HG03159 (cell line): ENCODE results near the gene AGER.
"Not testable (repeated sequence)": the region's sequence is repeated elsewhere in the genome, so short reads cannot be mapped to it uniquely, and the experiment has no call there.

Experiments used
- ATAC-seq: cut with Tn5 transposase; IDR thresholded peaks from one replicate; pipeline ENCODE4 v1.9.1; 2021; ENCODE audit warnings: mild to moderate bottlenecking, moderate library complexity; ENCODE audit not compliant: unreplicated experiment

AGER gene

DNA sequence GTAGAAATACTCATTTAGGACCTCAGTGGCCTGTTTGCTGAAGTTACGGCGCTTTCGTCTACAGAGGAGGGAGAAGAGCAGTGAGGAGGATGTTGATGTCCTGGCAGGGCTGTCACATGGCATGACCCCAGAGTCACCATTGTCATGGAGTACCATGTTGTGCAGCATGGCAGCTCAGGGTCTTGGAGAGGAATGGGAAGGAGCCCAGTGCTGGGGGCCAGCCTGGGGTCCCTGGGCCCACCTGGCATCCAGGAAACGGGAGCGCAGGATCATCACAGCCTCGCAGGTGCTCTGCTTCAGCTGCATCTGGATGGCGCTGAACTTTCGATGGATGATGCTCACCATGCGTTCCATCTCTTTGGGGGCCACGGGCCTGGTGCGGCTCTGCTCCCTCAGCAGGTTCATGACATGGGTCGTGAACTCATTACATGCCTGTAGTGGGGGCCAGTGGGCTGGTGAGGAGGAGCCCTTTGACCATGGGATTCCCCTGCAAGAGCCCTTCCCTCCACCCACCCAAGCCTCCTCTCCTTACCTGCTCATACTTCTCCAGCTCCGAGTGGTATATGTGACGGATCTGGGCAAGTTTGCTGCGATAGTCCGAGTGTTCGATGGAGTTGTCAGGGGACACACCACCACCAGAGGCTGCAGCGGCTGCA, 3.8 kb upstream of the AGER start:
- not testable (repeated sequence) for ATAC-seq

DNA sequence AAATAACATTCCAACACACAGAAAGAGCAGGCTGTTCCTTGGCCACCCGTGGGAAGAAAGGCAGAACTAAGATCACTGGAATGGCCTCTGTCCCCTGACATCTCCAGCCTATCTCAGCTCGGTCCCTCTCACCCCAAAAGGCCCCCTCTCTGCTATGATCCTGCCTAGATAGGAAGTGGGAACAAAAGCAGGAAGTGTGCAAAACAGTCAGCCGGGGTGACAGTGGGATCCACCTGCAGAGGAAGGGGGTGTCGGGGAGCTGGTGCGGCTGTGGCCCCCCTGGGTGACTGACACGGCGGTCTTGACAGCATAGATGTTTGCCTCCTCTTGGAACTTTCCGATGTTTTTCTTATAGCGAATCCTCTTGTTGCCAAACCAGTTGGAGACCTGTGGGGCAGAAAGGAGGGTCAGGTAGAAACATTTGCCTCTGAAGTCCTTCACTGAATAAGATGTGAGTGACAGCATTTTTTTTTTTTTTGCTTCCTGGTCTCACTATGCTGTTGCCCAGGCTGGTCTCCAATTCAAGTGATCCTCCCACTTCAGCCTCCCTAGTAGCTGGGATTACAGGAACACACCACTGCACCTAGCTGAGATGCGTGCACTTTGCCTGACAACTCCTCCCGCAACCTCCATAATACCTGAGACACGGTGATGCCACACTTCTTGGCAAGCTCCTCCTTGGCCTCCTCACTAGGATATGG, 3.1 kb upstream of the AGER start:
- no peak for ATAC-seq

DNA sequence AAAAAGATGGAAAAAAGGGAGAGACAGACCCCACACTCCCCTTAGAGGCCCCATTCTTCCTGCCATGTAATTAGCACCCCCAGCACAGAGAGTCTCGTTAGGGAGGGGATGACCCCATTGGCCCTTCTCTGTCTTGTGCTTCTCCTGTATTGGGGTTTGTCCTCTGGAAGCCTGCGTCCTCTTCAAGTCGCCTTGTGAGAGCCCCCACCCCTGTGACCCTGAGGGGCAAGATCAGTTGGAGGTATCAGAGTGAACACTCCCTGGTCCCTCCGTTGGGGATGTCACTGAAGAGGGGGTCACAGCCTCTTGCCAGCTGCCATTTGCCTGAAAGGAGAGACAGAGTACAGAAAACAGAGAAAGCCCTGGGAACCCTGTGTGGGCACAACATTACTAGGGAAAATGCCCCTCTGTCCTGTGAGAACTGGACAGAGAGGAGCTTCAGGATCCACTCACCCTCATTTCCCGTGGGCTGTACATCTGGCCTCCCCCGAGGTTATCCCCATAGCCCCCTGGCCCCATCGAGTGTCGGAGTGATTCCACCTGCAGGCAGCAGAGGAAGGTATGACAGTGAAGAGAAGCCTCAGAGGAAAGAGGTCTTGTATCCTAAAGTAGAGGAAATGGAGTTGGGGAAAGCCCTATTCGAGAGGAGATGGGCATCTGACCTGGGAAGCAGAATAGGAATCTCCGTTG, 2.2 kb upstream of the AGER start:
- ATAC-seq, result not testable (repeated sequence)

DNA sequence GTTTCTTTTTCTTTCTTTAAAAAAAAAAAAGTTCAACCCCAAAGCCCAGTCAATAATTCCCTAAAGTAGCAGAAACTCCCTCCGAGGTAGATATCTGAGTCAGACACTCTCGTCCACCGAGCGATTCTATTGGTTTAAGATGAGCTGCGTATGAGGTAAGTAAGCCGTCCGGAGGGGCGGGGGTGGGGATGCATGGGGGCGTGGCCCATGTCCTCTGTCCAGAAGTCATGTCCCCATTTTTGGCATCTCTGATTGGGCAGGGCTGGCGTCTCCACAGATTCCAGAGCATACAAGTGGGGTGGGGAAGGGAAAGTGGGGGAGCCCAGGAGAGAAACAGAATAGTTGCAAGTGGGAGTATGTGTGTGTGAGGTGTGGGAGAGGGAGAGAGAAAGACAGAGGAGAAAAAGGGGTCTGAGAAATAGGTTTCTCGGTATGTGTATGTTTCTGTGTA, 1.7 kb upstream of the AGER start:
- ATAC-seq, result not testable (repeated sequence)

DNA sequence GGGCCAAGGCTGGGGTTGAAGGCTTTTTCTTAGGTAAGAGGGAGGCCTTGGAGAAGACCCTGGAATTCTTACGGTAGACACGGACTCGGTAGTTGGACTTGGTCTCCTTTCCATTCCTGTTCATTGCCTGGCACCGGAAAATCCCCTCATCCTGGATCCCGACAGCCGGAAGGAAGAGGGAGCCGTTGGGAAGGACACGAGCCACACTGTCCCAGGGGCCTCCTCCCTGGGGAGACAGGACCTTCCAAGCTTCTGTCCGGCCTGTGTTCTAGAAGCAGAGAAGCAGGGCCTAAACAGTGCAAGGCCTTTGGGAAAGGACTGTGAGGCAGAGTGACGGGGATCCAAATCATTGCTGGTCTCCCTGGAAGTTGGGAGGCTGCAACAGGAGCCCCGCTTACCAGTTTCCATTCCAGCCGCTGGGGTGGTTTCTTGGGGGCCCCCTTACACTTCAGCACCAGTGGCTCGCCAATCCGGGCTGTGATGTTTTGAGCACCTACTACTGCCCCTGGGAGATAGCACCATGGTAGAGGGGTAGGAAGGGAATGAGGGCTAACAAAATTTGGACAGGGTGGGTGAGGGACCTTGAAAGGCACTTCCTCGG, 470 bp downstream of the AGER start:
- ATAC-seq, result no peak

DNA sequence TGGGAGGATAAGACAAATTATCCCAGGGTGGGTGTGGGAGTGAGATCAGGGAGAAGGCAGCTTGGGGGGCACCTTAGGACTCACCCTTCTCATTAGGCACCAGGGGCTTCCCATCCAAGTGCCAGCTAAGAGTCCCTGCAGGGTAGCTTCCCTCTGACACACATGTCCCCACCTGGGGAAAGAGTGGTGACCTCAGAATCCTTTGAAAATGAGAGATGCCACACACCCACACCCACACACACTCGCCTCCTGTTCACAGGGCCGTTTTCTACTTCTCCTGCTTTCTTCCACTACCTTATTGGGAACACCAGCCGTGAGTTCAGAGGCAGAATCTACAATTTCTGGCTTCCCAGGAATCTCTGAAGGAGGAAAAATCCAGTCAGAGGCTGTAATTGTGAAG, 1.0 kb downstream of the AGER start:
- no peak for ATAC-seq

DNA sequence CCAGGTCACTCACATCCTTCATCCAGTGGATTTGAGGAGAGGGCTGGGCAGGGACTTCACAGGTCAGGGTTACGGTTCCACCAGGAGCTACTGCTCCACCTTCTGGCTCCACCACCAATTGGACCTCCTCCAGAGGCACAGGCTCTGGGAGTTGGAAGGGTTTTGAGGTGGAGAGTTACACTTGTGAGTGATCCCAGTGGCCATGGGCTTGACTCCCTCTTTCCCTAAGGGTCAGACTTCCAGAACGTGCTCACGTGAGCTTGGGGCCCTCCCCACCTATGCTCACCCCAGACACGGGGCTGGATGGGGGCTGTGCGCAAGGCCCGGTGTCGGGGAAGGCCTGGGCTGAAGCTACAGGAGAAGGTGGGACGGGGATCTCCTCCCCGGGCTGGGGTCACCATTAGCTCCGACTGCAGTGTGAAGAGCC, 1.5 kb downstream of the AGER start:
- ATAC-seq, result no peak

DNA sequence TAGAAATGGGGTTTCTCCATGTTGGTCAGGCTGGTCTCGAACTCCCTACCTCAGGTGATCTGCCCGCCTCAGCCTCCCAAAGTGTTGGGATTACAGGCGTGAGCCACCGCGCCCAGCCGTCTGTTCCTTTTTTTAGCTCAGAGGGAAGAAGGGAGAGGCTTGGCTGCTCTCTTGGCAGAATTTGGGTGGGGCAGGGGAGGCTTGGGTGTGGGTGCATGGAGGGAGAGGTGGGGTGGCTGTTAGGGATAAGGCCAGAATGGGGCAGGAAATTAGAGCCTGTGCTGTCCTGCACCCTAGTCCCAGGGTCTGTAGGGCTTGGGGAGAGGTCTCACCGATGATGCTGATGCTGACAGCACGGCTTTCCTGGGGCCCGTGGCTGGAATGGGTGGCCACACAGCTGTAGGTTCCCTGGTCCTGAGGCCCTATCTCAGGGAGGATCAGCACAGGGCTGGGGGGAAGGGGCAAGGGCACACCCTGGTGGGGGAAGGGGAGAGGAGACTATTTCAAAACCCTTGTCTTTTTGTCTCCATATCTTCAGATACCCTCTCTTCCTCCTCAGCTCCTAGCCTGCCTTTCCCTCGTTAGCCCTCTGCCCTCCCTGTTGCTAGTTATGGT, 2.0 kb downstream of the AGER start:
- no peak for ATAC-seq

DNA sequence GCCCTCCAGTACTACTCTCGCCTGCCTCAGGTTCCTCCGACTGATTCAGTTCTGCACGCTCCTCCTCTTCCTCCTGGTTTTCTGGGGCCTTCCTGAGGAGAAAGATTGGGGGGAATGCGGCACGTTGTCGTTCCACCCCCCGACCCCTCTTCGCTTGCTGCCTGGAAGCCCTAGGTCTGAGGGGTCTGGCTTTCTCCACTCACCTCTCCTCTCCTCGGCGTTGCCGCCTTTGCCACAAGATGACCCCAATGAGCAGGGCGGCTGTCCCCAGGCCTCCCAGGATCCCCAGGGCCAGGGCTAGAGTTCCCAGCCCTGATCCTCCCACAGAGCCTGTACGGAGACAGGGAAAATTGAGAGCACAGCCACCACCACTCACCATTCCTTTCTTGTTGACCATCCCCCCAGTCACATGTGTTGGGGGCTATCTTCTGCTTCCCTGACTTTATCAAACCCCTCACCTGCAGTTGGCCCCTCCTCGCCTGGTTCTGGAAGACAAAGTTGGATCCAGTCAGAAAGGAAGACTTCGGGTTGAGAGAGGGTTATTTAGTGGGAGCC, 2.8 kb downstream of the AGER start:
- ATAC-seq, result no peak

DNA sequence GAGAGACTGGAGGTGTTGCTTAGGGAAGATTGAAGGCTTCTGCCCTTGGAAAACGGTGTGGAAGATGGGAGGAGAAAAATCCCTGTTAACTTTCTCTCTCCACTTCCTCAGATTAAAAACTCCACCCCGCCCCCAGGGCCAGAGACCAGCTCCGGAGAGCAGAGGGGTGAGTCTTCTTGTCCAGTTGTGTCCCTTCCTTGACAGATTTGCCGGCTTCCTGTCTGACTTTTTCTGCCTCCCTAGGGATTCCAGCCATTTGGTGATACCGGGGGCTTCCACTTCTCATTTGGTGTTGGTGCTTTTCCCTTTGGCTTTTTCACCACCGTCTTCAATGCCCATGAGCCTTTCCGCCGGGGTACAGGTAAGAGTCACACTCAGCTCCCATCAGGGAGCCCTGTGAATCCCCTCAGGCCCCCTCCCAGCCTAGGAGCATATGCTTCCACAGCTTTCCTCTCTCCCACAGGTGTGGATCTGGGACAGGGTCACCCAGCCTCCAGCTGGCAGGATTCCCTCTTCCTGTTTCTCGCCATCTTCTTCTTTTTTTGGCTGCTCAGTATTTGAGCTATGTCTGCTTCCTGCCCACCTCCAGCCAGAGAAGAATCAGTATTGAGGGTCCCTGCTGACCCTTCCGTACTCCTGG, 4.2 kb downstream of the AGER start:
- no peak for ATAC-seq

DNA sequence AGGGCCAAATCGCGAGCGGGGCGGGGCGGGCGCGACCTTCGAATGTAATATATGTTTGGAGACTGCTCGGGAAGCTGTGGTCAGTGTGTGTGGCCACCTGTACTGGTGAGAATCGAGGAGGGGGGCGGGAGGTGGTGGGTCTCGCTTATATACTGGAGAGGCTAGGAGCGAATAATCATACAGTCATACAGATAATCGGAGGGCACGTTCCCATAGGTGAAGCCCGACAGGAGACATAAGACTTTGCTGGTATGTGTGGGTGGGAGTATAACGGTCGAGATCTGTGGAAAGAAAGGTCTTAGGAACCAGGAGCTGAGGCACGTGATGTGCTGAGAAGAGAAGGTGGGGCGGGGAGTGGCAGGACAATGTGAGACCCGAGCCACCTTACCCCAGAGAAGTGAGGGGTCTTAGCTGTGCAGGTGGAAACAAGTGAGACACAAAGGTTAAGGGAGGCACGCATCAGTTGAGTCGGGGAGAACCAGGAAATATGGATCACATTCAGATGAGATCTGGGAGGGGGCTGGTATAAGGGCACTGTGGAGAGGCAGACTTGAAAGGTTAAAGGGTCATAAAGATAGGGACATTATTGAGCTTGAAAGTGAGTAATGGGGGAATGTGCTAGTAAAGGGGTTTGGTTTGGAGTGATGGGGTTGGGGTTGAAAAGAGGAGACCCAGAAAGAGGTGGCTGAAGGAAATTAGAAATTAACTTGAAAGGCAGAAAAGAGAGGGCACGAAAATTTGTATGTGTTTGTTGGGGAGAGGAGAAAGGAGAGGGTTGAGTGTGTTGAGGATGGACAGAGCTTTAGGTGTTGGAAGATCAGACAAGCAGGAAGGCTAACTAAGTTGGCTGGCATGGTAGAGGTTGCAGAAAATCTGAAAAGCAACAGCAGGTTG, 5.3 kb downstream of the AGER start:
- ATAC-seq, result no peak

DNA sequence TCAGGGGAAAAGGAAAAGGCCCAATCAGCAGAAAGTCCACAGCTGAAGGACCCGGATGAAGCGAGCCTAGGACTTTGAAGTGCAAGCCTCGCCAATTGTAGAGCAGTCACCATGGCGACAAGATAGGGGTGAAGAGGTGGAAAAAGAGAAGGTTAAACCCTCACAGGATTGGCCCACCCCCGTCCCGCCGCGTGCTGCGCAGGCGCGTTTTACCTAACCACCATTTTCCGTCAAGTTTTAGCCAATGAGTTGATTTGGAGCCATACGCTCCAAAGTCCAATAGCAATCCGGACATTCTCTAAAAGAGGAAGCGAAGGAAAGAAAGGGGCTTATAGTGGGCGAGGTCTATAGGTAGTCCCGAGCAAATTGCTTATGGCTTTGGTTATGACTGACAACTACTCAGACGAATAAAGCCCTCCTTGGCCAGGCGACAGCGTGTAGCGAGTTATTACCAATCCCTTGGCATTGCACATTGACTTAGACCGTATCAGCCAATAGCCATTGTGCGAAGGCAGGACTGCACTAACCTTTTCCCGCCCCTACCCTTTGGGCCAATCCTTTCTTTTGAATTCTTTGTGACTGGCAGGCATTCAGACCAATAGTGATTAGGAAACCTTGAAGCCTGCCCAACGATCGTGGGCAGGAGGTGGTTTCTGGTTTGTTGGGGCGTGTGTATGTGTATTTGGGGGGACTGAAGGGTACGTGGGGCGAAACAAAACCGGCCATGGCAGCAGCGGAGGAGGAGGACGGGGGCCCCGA, 6.1 kb downstream of the AGER start, which contains the start of gene RNF5:
Gene RNF5, plus strand, starts transcription at position 618 of the 759 bp plus-strand sequence. Its CDS starts 107 bp downstream, at position 725.
- peak; percentile 75 for ATAC-seq

DNA sequence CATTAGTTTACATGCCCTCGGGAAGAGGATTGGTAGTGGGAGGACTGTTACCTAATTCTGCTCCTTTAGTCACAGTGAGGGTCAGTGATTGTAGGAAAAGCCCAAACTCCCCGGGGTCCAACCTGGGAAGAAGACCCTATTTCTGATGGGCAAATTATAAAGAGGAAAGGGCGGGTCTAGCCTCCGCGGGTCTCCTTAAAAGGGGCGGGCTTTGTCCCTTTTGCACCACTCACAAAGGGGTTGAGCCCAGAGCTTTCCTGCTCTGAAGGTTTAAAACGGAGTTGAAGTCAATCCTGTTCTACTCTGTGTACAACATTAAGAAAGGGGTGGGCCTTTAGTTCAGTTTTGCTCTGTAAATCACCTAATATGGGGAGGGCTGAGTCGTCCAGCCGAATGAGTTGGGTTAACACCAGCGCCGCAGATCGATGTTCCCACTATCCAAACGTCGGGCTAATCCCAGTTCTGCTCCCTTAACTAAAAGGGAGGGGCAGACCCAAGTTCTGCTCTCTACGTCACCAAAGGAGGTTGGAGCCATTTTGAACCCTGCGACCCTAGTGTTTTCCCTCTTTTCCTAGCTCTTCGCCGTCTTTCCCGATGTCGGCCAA, 6.8 kb downstream of the AGER start:
- no peak for ATAC-seq

DNA sequence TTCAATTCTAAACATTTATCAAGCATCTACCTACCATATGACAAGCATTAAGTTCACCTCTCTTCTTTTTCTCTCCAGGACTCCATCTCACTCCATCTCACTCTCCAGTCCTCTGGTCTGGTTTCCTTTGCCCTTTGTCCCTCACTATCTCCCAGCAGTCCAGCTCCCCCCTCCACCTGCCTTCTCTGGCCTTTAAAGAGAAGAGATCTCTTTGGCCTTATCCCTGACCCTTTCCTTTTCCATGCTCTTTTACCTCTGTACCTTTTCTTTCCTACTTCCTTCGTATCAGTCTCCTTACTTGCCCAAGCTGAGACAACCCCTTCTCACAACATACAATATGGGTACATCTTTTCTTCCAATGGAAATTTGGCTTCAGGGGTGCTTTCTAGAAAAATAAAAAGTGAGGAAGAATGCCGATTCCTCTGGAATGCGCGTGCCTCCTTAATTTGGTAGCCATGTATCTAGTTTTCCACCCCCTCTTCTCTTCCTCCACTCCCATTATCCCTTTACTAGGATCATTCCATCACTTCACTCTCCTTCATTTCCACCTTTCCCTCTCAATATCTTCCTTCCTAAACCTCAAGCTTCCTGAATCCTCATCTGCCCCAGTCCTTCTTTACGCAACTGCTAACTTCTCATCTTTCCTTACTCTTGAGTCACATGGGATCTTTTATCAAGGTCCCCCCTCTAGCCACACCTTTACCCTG, 7.4 kb downstream of the AGER start:
- ATAC-seq, result no peak

DNA sequence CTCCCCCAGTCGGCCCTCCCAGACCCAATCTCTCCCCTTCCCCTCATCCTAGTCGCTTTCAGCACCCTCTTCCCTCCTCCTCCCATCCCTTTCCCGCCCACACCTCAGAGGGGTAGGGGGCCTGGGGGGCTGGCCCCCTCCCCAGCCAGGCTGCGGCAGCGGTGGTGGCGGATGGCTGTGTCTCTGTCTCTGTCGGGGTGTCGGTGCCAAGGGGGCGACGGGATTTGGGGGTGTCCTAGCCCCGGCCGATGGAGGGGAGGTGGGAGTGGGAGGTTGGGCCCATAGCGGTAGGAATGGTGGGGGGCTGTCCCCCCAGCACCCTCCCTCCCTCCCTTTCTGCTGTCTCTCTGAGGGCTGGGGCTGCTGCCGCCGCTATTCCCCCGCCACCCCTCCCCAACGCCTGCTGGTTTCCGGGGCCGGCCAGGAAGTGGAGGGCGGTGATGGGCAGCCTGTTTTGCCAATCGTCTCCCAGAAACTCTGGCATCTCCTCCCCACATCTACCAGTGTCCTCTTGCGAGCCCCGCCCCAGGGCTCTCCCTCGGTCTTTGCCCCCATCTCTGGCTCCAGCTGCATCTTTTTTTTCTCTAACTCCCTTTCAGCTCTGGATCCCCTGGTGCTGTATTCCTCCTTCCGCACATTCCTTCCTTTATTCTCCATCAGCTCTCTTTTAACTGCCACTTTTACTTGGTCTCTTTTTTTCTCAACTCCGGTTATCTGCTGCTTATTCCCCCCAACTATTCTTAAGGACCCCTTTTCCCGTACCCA, 8.2 kb downstream of the AGER start, which contains the start of gene AGPAT1:
Gene AGPAT1, minus strand, starts transcription at position 374 of the 765 bp plus-strand sequence. CDS start 4,588 bp downstream, outside the sequence.
- peak; percentile 36 for ATAC-seq

DNA sequence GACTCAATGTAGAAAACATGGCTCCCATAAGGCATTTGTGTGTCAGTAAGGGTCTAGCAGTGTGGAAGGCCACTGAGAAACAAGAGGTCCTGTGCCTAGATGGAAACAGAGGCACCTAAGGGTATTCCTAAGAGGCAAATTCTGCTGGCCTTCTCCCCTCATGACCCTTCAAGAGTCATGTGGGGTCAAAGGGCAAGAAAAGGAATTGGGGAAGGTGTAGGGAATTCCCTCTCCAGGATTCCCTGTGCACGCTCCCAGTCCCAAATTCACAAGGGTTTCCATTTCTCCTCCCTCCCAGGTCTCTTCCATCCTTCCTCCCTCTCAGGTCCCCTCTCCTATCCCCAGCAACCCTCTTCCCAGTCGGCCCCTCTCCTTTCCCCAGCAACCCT, 8.7 kb downstream of the AGER start:
- no peak for ATAC-seq

DNA sequence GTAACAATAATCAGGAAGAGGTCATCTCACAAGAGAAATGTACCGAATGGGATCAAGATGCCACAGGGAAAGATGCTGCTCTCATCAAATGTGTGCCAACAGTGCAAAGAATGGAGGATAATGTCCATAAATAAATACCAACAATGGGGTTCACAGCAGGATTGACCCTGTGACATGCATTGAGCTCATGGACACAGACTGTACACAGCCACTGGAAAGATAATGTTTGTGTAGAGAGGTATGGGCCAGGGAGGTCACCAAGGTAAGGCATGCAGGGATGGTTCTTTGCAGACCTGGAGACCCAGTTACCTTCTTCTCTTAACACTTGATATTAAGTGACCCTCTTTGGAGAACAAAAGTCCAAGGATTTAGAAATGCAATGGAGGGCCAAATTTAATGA, 9.6 kb downstream of the AGER start:
- ATAC-seq, result no peak
